ENCODE results near the gene OVCA2. TPM values are rescaled to one million over a fixed set of nuclear protein-coding genes. Genes with fewer than 3 reads are reported as not detected.

OVCA2 gene
- total and polyA plus RNA-seq, 8 donors = 3.1 to 83.4 (median 31.9) TPM; not detected in 1

DNA sequence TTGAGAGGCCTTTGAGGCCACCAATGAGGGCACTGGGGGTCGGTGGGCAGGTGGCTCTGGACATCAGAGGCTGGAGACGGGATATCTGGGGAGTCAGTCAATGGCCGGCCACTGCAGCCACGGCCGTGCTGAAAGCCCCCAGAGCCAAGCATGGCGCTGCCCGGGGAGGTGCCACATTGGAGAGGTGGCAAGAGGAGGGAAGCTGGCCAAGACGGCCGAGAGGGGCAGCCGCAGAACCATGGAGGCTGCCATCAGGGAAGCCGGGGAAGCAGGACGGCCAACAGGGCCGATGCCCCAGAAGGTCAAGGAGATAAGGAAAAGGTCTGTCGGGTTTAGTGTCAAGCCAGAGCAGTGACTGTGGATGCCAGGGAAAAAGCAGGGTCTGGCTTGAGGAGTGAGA, 26.5 kb upstream of the OVCA2 start:
- Histone ChIP-seq H3K4me3 (no peak overlapping the region), H3K27ac (no peak overlapping the region), H3K36me3 (no peaks in the 10 kb centered on the region), H3K9me3 (no peaks in the 10 kb centered on the region), H3K4me1 (peaks cover 0 to 21% (median 15%) of the 10 kb centered on the region in 4 donors), H3K27me3 (peaks cover 0 to 44% (median 4%) of the 10 kb centered on the region in 3 donors)
- DNase-seq = no peak
- intact Hi-C loops (cut with DNase I; ENCODE audit: low total_unique reads) = no loop called here
- WGBS, 5 donors = 76 to 81% (median 79%) methylated on average over 14 of the region's 14 CpGs
- TF ChIP-seq EP300 (IDR thresholded peaks at IDR 0.05) = no peak

DNA sequence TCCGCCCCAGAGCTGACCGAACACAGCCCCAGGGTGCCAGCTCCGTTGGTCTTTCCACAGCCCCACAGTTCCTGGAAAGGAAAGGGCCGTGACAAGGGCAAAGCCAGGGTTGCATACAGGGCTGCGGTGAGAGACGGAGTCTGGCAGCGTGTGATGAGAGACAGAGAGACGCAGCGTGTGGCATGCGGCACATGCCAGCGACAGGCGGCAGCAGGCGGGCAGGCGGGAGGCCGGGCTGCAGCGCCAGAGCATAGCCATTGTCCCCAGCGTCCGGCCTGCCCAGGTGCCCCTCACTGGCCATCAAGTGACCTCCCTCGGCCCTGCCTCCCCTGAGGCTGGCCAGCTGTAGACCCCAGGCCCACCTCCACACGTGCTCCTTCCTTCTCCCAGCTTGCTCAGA, 25.3 kb upstream of the OVCA2 start:
- Histone ChIP-seq H3K4me3 (no peak overlapping the region), H3K9me3 (no peaks in the 10 kb centered on the region), H3K36me3 (no peaks in the 10 kb centered on the region), H3K27me3 (peaks cover 0 to 45% (median 4%) of the 10 kb centered on the region in 3 donors), H3K4me1 (peaks cover 0 to 14% (median 9%) of the 10 kb centered on the region in 4 donors), H3K27ac (no peak overlapping the region)
- 81 to 93% (median 92%) methylated on average over 19 to 20 of the region's 20 CpGs for WGBS, 5 donors
- no peak for DNase-seq
- no peak for TF ChIP-seq POLR2AphosphoS5 (IDR thresholded peaks at IDR 0.05)
- TF ChIP-seq POLR2A (IDR thresholded peaks at IDR 0.05) = no peak
- TF ChIP-seq, protein P1, sequence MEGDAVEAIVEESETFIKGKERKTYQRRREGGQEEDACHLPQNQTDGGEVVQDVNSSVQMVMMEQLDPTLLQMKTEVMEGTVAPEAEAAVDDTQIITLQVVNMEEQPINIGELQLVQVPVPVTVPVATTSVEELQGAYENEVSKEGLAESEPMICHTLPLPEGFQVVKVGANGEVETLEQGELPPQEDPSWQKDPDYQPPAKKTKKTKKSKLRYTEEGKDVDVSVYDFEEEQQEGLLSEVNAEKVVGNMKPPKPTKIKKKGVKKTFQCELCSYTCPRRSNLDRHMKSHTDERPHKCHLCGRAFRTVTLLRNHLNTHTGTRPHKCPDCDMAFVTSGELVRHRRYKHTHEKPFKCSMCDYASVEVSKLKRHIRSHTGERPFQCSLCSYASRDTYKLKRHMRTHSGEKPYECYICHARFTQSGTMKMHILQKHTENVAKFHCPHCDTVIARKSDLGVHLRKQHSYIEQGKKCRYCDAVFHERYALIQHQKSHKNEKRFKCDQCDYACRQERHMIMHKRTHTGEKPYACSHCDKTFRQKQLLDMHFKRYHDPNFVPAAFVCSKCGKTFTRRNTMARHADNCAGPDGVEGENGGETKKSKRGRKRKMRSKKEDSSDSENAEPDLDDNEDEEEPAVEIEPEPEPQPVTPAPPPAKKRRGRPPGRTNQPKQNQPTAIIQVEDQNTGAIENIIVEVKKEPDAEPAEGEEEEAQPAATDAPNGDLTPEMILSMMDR (IDR thresholded peaks at IDR 0.05) = no peak
- intact Hi-C loops (cut with DNase I; ENCODE audit: low total_unique reads) = no loop called here

DNA sequence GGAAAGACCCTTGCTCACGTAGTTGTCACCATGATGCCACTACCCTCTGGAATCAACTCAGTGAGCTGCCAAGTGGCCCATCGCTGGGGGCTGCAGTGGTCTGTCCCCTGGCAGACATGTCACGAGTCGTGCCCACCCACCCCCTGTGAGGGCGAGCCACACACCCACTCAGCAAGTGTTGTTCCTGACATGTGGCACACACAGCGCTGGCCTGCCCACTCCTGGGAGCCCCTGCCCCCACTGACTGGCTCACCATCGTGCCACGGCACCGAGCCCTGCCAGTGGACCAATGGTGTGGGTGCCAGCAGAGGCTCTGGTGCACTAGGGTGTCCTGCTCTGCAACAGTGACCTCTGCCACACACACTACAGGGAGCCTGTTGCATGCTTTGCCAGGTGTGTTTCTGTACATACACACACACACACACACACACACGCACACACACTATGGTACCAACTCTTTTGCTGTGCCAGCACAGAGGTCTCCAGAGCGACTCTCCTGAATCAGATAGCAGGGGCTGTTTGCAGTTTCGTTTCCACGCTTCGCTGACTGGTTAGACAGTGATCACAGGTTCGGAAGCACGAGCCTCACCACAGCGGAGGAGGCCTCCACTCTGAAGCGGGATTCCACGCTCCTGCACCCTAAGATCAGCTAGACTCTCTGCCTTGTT, 24.4 kb upstream of the OVCA2 start:
- no peak overlapping the region for H3K27ac ChIP-seq
- TF ChIP-seq POLR2AphosphoS5 (IDR thresholded peaks at IDR 0.05) = no peak
- TF ChIP-seq, protein P1 (IDR thresholded peaks at IDR 0.05) = no peak
- no peak for TF ChIP-seq EP300 (IDR thresholded peaks at IDR 0.05)
- TF ChIP-seq POLR2A (IDR thresholded peaks at IDR 0.05) = no peak
- WGBS, 5 donors = 71 to 78% (median 73%) methylated on average over 15 to 19 of the region's 19 CpGs
- peaks cover 0 to 51% (median 4%) of the 10 kb centered on the region in 3 donors for H3K27me3 ChIP-seq
- H3K4me3 ChIP-seq = no peak overlapping the region
- peaks cover 0 to 5% (median under 1%) of the 10 kb centered on the region in 4 donors for H3K4me1 ChIP-seq
- peak in 1 of 2 donors; percentile 38 for DNase-seq
- H3K9me3 ChIP-seq = no peaks in the 10 kb centered on the region
- no peaks in the 10 kb centered on the region for H3K36me3 ChIP-seq
- intact Hi-C loops (cut with DNase I; ENCODE audit: low total_unique reads) = no loop called here

DNA sequence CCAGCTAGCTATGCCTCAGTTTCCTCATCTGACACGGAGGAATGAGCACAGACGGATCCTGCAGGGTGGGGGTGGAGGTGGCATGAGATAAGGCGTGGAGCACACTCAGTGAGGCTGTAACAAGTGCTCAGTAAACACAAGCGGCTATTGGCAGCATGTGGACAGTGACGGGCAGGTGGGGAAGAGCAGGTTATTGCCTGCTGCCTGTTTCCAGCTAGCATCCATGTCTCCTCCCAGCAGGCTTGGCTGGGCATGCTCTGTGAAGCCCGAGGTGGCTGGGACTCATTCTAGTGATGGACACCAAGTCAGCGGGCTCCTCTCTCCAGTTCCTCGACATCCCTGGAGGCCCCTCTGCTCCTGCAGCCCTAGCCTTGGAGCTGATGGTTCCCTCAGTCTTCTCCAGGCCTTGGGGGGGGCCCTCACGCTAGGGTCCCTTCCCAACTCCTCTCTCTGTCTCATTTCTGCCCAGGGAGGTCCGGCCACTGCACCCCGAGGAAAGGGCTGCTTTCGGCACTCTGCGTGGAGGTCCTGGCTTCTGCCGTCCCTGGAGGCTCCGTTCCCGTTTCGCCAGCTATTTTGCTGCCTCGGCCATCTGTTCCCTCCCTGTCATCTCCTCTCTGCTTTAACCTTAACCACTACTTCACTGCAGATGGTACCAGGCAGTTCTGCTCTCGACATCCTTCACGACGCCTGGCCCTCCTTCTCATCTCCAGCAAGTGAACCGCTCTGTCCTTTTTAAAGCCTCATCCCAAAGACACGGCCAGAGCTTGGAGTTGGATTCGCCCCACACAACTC, 22.9 kb upstream of the OVCA2 start:
- intact Hi-C loops (cut with DNase I; ENCODE audit: low total_unique reads) = no loop called here
- no peak for DNase-seq
- Histone ChIP-seq H3K4me3 (no peak overlapping the region), H3K9me3 (no peaks in the 10 kb centered on the region), H3K27ac (no peak overlapping the region), H3K4me1 (peaks cover 4 to 15% (median 11%) of the 10 kb centered on the region in 4 donors), H3K27me3 (peaks cover 0 to 66% (median 13%) of the 10 kb centered on the region in 3 donors), H3K36me3 (no peaks in the 10 kb centered on the region)
- WGBS, 5 donors = 69 to 77% (median 74%) methylated on average over 24 of the region's 24 CpGs
- TF ChIP-seq POLR2A (IDR thresholded peaks at IDR 0.05) (no peak), EP300 (IDR thresholded peaks at IDR 0.05) (no peak)
- TF ChIP-seq, protein P1 (IDR thresholded peaks at IDR 0.05) = no peak

Measured in stomach (tissue), 9 donors.